Upper lobe of left lung (tissue), 6 donors: Measurements from ENCODE around the gene IFITM2. TPM values are rescaled to one million over a fixed set of nuclear protein-coding genes. Genes with fewer than 3 reads are reported as not detected.

Source experiments
- ATAC-seq, 2 donors: fragments of 200-7000 bp; cut with Tn5 transposase; one replicate each; pipeline ENCODE4 v1.9.1; 2022; ENCODE audit warnings: mild to moderate bottlenecking in 2 of 2, moderate library complexity in 2 of 2; ENCODE audit not compliant: low FRiP score in 2 of 2
- DNase-seq, 2 donors: peaks; one replicate each; pipeline ENCODE4 v3.0.0-alpha.2; 2019 to 2020
- H3K27ac ChIP-seq, 4 donors: fragments of 200-600 bp; sonication (generic); one replicate each; pipeline ENCODE4 v1.5.1; 2016 to 2019
- H3K27me3 ChIP-seq, 4 donors: fragments of 200-600 bp; sonication (generic); one replicate each; pipeline ENCODE4 v1.5.1; 2017 to 2019
- H3K36me3 ChIP-seq, 4 donors: fragments of 200-600 bp; sonication (generic); one replicate each; pipeline ENCODE4 v1.5.1; 2016 to 2019
- H3K4me1 ChIP-seq, 4 donors: fragments of 200-600 bp; sonication (generic); one replicate each; pipeline ENCODE4 v1.5.1; 2018 to 2019
- H3K4me3 ChIP-seq, 4 donors: fragments of 200-600 bp; sonication (generic); one replicate each; pipeline ENCODE4 v1.5.1; 2017 to 2019; ENCODE audit warnings: mild to moderate bottlenecking in 2 of 4, moderate library complexity in 1 of 4
- H3K9me3 ChIP-seq, 4 donors: fragments of 200-600 bp; sonication (generic); one replicate each; pipeline ENCODE4 v1.5.1; 2018 to 2019
- CTCF ChIP-seq, 6 experiments: fragments of 450-650 bp in 4 of 6; fragments of 200-600 bp in 2 of 6; sonication (generic) in 2 of 6; IDR thresholded peaks; one replicate each; pipeline ENCODE4 v1.5.1; 2016 to 2019; ENCODE audit warnings: antibody characterized with exemption in 6 of 6
- EP300 ChIP-seq, 4 donors: sonication (generic); formaldehyde crosslinking; IDR thresholded peaks; one replicate each; pipeline ENCODE4 v1.5.1; 2017; ENCODE audit warnings: antibody characterized with exemption in 4 of 4, control low read depth in 2 of 4
- POLR2A ChIP-seq, 4 donors: fragments of 450-650 bp; IDR thresholded peaks; one replicate each; pipeline ENCODE4 v1.5.1; 2016 to 2017; ENCODE audit warnings: antibody characterized with exemption in 4 of 4, mild to moderate bottlenecking in 2 of 4
- POLR2AphosphoS5 ChIP-seq, 2 donors: sonication (generic); formaldehyde crosslinking; IDR thresholded peaks; one replicate each; pipeline ENCODE4 v1.5.1; 2017; ENCODE audit warnings: antibody characterized with exemption in 2 of 2
- WGBS, 2 donors: methylation state at CpG; one replicate each; pipeline ENCODE4 v1.1.5; 2017 to 2018; 5-methylcytosine and 5-hydroxymethylcytosine counted together
- total RNA-seq, 6 donors: library from RNA; depleted of rRNA in 4 of 6; stranded (reverse); fragments of >200 nt in 4 of 6; gene quantifications; one replicate each; pipeline versions ENCODE4 v1.1.0 to v1.2.1, GENCODE V29; 2016 to 2021
- donor health status: DM: no; HTN: no; CAD: no; lungs with moderate emphysema.
- donor health status: DM: no; HTN: yes; CAD: no; lungs with severe emphysema.

IFITM2 gene
- total RNA-seq, 6 donors from 2014 or later: 113 to 704 (median 271) TPM

- no peaks in the 10 kb centered on the region for H3K9me3 ChIP-seq
- ATAC-seq (no peak), DNase-seq (peak in 1 of 2 donors; percentile 76)
- peaks cover 0 to 5% (median under 1%) of the 10 kb centered on the region in 4 donors for H3K27me3 ChIP-seq
- peaks cover 10 to 26% (median 14%) of the 10 kb centered on the region in 4 donors for H3K4me1 ChIP-seq
- no peak for TF ChIP-seq POLR2A (IDR thresholded peaks at IDR 0.05)
- TF ChIP-seq POLR2AphosphoS5 (IDR thresholded peaks at IDR 0.05): no peak
- no peak for TF ChIP-seq CTCF (IDR thresholded peaks at IDR 0.05)
- no peak overlapping the region for H3K4me3 ChIP-seq
- no peak overlapping the region for H3K27ac ChIP-seq
- 89 to 96% methylated on average over 13 to 27 of the region's 27 CpGs for WGBS, 2 donors
- peaks cover 0 to 33% (median 17%) of the 10 kb centered on the region in 4 donors for H3K36me3 ChIP-seq
Observed at GRCh38 chr11:293852-294661, 13.6 kb upstream of the IFITM2 start.

GRCh38 chr11:294780-295179 lies 12.8 kb upstream of the IFITM2 start:
- WGBS, 2 donors: 90 to 93% methylated on average over 15 to 16 of the region's 16 CpGs
- H3K4me1 ChIP-seq: peaks cover 4 to 23% (median 9%) of the 10 kb centered on the region in 4 donors
- no peak overlapping the region for H3K4me3 ChIP-seq
- H3K9me3 ChIP-seq: no peaks in the 10 kb centered on the region
- H3K36me3 ChIP-seq: peaks cover 0 to 33% (median 17%) of the 10 kb centered on the region in 4 donors
- H3K27ac ChIP-seq: no peak overlapping the region
- TF ChIP-seq CTCF (IDR thresholded peaks at IDR 0.05): no peak
- TF ChIP-seq POLR2A (IDR thresholded peaks at IDR 0.05): no peak
- no peak for TF ChIP-seq EP300 (IDR thresholded peaks at IDR 0.05)
- no peak for TF ChIP-seq POLR2AphosphoS5 (IDR thresholded peaks at IDR 0.05)
- ATAC-seq (no peak), DNase-seq (peak in 1 of 2 donors; percentile 68)
- peaks cover 0 to 11% (median 4%) of the 10 kb centered on the region in 4 donors for H3K27me3 ChIP-seq

GRCh38 chr11:295351-296170 lies 12.1 kb upstream of the IFITM2 start:
- H3K27ac ChIP-seq: no peak overlapping the region
- H3K4me3 ChIP-seq: no peak overlapping the region
- H3K27me3 ChIP-seq: peaks cover 0 to 16% (median 4%) of the 10 kb centered on the region in 4 donors
- H3K36me3 ChIP-seq: peaks cover 0 to 33% (median 17%) of the 10 kb centered on the region in 4 donors
- H3K9me3 ChIP-seq: no peaks in the 10 kb centered on the region
- DNase-seq: no peak
- peaks cover 0 to 23% (median 2%) of the 10 kb centered on the region in 4 donors for H3K4me1 ChIP-seq
- TF ChIP-seq POLR2AphosphoS5 (IDR thresholded peaks at IDR 0.05) (no peak), EP300 (IDR thresholded peaks at IDR 0.05) (no peak), CTCF (IDR thresholded peaks at IDR 0.05) (no peak), POLR2A (IDR thresholded peaks at IDR 0.05) (no peak)
- 85 to 86% methylated on average over 18 to 25 of the region's 26 CpGs for WGBS, 2 donors
- no peak for ATAC-seq

- no peaks in the 10 kb centered on the region for H3K9me3 ChIP-seq
- H3K36me3 ChIP-seq: peaks cover 0 to 33% (median 17%) of the 10 kb centered on the region in 4 donors
- TF ChIP-seq EP300 (IDR thresholded peaks at IDR 0.05) (no peak), CTCF (IDR thresholded peaks at IDR 0.05) (no peak), POLR2AphosphoS5 (IDR thresholded peaks at IDR 0.05) (no peak), POLR2A (IDR thresholded peaks at IDR 0.05) (no peak)
- no peak overlapping the region for H3K27ac ChIP-seq
- peak in 1 of 2 donors; percentile 78 for DNase-seq
- H3K4me1 ChIP-seq: peaks cover 0 to 23% (median 2%) of the 10 kb centered on the region in 4 donors
- no peak for ATAC-seq
- H3K4me3 ChIP-seq: no peak overlapping the region
- peaks cover 0 to 16% (median 4%) of the 10 kb centered on the region in 4 donors for H3K27me3 ChIP-seq
- 74 to 82% methylated on average over 6 to 33 of the region's 35 CpGs for WGBS, 2 donors
Observed at GRCh38 chr11:296171-297050, 11.2 kb upstream of the IFITM2 start.
